IMR-90 (cell line): ENCODE results near the gene HOMEZ. TPM values are rescaled to one million over a fixed set of nuclear protein-coding genes. Genes with fewer than 3 reads are reported as not detected.
"Not testable (repeated sequence)": the region's sequence is repeated elsewhere in the genome, so short reads cannot be mapped to it uniquely, and the experiment has no call there.

Experiments used
- ATAC-seq: fragments of 200-7000 bp; cut with Tn5 transposase; 2 replicates; pipeline ENCODE4 v1.9.1; 2020; ENCODE audit warnings: low read depth, mild to moderate bottlenecking, moderate library complexity
- BruUV-seq: library from RNA; stranded (reverse); fragments of 400-500 nt; replicated peaks from 2 replicates; lab custom pipeline; 2021; lab: Mats Ljungman, UMichigan
- CTCF ChIA-PET: fragments of 300-600 bp; formaldehyde crosslinking; extraction: SDS; loops from one replicate; lab custom pipeline; 2021; ENCODE audit warnings: antibody characterized with exemption; lab: Yijun Ruan, JAX
- POLR2A ChIA-PET: fragments of 300-600 bp; sonication (Branson Sonifier 250); formaldehyde crosslinking; loops from one replicate; lab custom pipeline; 2022; ENCODE audit warnings: antibody characterized with exemption; ENCODE audit not compliant: unreplicated experiment; lab: Charles Lee
- DNase-seq: peaks from one replicate; pipeline ENCODE4 v3.0.0; 2013
- H2AFZ ChIP-seq: replicated peaks from 2 replicates; pipeline ENCODE3; 2013; ENCODE audit warnings: low read length, mild to moderate bottlenecking; ENCODE audit not compliant: poor library complexity
- H2AK5ac ChIP-seq: 2 replicates; pipeline ENCODE4 v1.6.1; 2013; ENCODE audit warnings: low read depth, low read length, inconsistent platforms
- H2AK9ac ChIP-seq: replicated peaks from 2 replicates; pipeline ENCODE3; 2013; ENCODE audit warnings: mild to moderate bottlenecking, low read depth, low read length, moderate library complexity; ENCODE audit not compliant: poor library complexity
- H2BK120ac ChIP-seq: 2 replicates; pipeline ENCODE4 v1.6.1; 2013; ENCODE audit warnings: low read depth, low read length, inconsistent platforms
- H2BK15ac ChIP-seq: 3 replicates; pipeline ENCODE4 v1.6.1; 2013; ENCODE audit warnings: low read depth, low read length, inconsistent platforms
- H2BK20ac ChIP-seq: 2 replicates; pipeline ENCODE4 v1.6.1; 2013; ENCODE audit warnings: low read depth, mild to moderate bottlenecking, inconsistent platforms, low read length, moderate library complexity
- H2BK5ac ChIP-seq: 2 replicates; pipeline ENCODE4 v1.6.1; 2013; ENCODE audit warnings: mild to moderate bottlenecking, low read depth, low read length, inconsistent platforms; ENCODE audit not compliant: poor library complexity, severe bottlenecking
- H3K14ac ChIP-seq: replicated peaks from 2 replicates; pipeline ENCODE4 v1.6.1; 2013; ENCODE audit warnings: low read depth, low read length, inconsistent platforms
- H3K18ac ChIP-seq: 2 replicates; pipeline ENCODE4 v1.6.1; 2013; ENCODE audit warnings: low read depth, low read length, control low read depth
- H3K23ac ChIP-seq: 2 replicates; pipeline ENCODE4 v1.6.1; 2013; ENCODE audit warnings: low read depth, low read length, inconsistent platforms
- H3K27ac ChIP-seq: 2 replicates; pipeline ENCODE4 v1.5.1; 2013; ENCODE audit warnings: mild to moderate bottlenecking, control low read depth, low read length; ENCODE audit not compliant: insufficient read depth
- H3K27me3 ChIP-seq: 2 replicates; pipeline ENCODE4 v1.6.1; 2013; ENCODE audit warnings: low read length; ENCODE audit not compliant: control insufficient read depth, insufficient read depth
- H3K36me3 ChIP-seq: 2 replicates; pipeline ENCODE4 v1.6.1; 2013; ENCODE audit warnings: low read length, mixed read lengths; ENCODE audit not compliant: control insufficient read depth, insufficient read depth
- H3K4ac ChIP-seq: 2 replicates; pipeline ENCODE4 v1.6.1; 2013; ENCODE audit warnings: low read depth, low read length, inconsistent platforms
- H3K4me1 ChIP-seq: 2 replicates; pipeline ENCODE4 v1.6.1; 2013; ENCODE audit warnings: low read length, mixed read lengths; ENCODE audit not compliant: control insufficient read depth, insufficient read depth
- H3K4me2 ChIP-seq: 2 replicates; pipeline ENCODE4 v1.6.1; 2013; ENCODE audit warnings: low read depth, mild to moderate bottlenecking, control low read depth, low read length, moderate library complexity
- H3K4me3 ChIP-seq: 2 replicates; pipeline ENCODE4 v1.5.1; 2013; ENCODE audit warnings: low read depth, mild to moderate bottlenecking, control low read depth, low read length, moderate library complexity; ENCODE audit not compliant: insufficient read depth
- H3K56ac ChIP-seq: 2 replicates; pipeline ENCODE4 v1.6.1; 2013; ENCODE audit warnings: low read length, inconsistent platforms; ENCODE audit not compliant: insufficient read depth; ENCODE audit errors: extremely low read depth
- H3K79me1 ChIP-seq, 2 experiments: 2 replicates each; pipeline ENCODE4 v1.6.1; 2013; ENCODE audit warnings: low read length in 2 of 2, inconsistent platforms in 1 of 2, low read depth in 1 of 2
- H3K9ac ChIP-seq: 2 replicates; pipeline ENCODE4 v1.6.1; 2013; ENCODE audit warnings: low read depth, low read length, control low read depth
- H3K9me1 ChIP-seq: 2 replicates; pipeline ENCODE4 v1.6.1; 2013; ENCODE audit warnings: low read length, inconsistent platforms; ENCODE audit not compliant: insufficient read depth
- H3K9me3 ChIP-seq: 2 replicates; pipeline ENCODE4 v1.6.1; 2013; ENCODE audit warnings: low read length; ENCODE audit not compliant: control insufficient read depth, insufficient read depth
- H4K20me1 ChIP-seq: 2 replicates; pipeline ENCODE4 v1.6.1; 2013; ENCODE audit warnings: low read length, inconsistent platforms; ENCODE audit not compliant: insufficient read depth
- H4K5ac ChIP-seq: 2 replicates; pipeline ENCODE4 v1.6.1; 2013; ENCODE audit warnings: mild to moderate bottlenecking, low read depth, low read length, control low read depth
- H4K8ac ChIP-seq, 2 experiments: 2 replicates each; pipeline ENCODE4 v1.6.1; 2013; ENCODE audit warnings: low read depth in 2 of 2, low read length in 2 of 2, control low read depth in 1 of 2, inconsistent platforms in 1 of 2
- H4K91ac ChIP-seq: 2 replicates; pipeline ENCODE4 v1.6.1; 2013; ENCODE audit warnings: low read depth, low read length, inconsistent platforms; ENCODE audit not compliant: insufficient read depth
- WGBS, 2 experiments: methylation state at CpG; one replicate each; pipeline versions ENCODE4 v1.1.5 to v1.1.7; 2013; ENCODE audit warnings: missing lambda C conversion rate in 2 of 2; ENCODE audit not compliant: insufficient read length in 1 of 2; ENCODE audit errors: extremely low coverage in 2 of 2; 5-methylcytosine and 5-hydroxymethylcytosine counted together
- dilution Hi-C: fragments of 300-500 bp; cut with HindIII; formaldehyde crosslinking; loops from one replicate; pipeline ENCODE4 v1.14.3; 2018; ENCODE audit warnings: low sequenced_read_pairs; ENCODE audit not compliant: unreplicated experiment
- in situ Hi-C: fragments of 300-500 bp; cut with MboI; formaldehyde crosslinking; loops from 3 replicates; pipeline ENCODE4 v1.14.3; 2019; ENCODE audit warnings: low sequenced_read_pairs, inconsistent platforms, mixed read lengths
- intact Hi-C: fragments of 100-400 bp; cut with micrococcal nuclease; formaldehyde crosslinking; loops from 2 replicates; pipeline ENCODE4 v1.10.0; 2022
- polyA plus RNA-seq, 3 experiments: library from polyadenylated mRNA; depleted of rRNA; stranded (reverse); fragments of >200 nt; gene quantifications; 2 replicates each; pipeline ENCODE4 v1.2.3, GENCODE V29; 2012; ENCODE audit warnings: low replicate concordance in 1 of 3
- total RNA-seq: library from RNA; depleted of rRNA; stranded (reverse); fragments of >200 nt; gene quantifications from 2 replicates; pipeline ENCODE4 v1.2.3, GENCODE V29; 2012

Gene HOMEZ
- total and polyA plus RNA-seq, 2 of the 4 experiments (the other 2 are of a cell fraction) = 7.7 to 9.7 TPM

DNA sequence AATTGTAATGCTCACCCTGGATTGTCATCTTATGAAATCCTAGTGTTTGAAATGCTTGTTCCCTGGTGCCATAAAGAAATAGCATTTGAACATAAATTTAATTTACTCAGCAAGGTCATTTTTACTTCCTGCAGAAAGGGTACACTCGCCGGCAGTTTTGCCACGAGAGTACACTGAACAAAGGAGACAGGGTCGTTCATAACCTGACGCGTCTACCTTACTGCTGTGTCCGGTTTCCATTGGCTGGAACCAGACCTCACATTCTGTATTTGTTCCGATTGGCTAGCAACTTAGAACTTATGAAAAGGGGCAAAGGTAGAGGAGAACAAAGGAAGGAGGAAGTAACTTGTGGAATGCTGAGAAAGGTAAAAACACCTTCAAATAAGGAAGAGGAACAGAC lies 25.1 kb downstream of the HOMEZ start:
- H3K9ac ChIP-seq, intact Hi-C loops, H2BK5ac ChIP-seq, H4K5ac ChIP-seq, H3K36me3 ChIP-seq, DNase-seq, H2BK120ac ChIP-seq, H3K4me3 ChIP-seq, H3K27ac ChIP-seq, H4K20me1 ChIP-seq, H2BK20ac ChIP-seq, H3K23ac ChIP-seq, H4K8ac ChIP-seq, H3K56ac ChIP-seq, H2AK9ac ChIP-seq, H3K4me2 ChIP-seq, H3K4me1 ChIP-seq, H2AK5ac ChIP-seq, BruUV-seq, H3K4ac ChIP-seq, dilution Hi-C loops, H2BK15ac ChIP-seq, H3K9me3 ChIP-seq, H3K14ac ChIP-seq, H3K18ac ChIP-seq, H2AFZ ChIP-seq, H3K9me1 ChIP-seq, H3K79me1 ChIP-seq, ATAC-seq, H4K91ac ChIP-seq, POLR2A ChIA-PET: not testable (repeated sequence)
- WGBS, 2 experiments = no CpG with 5 or more reads among the region's 8 CpGs
- CTCF ChIA-PET = interaction anchor here (0.7 kb wide), 1 partner anchor 12 kb away, joined by 3 read pairs; no protein-coding TSS in a partner anchor
- in situ Hi-C loops = loop anchor here (10.0 kb wide), 1 partner anchor 204 kb away; the partner anchor contains the start of gene NGDN
- H3K27me3 ChIP-seq = peaks cover 13% of the 10 kb centered on the region
